Thyroid gland (tissue), 4 donors: ENCODE results near the gene TRIM17. TPM values are rescaled to one million over a fixed set of nuclear protein-coding genes. Genes with fewer than 3 reads are reported as not detected.

Experiments used
- DNase-seq, 2 donors: peaks; one replicate each; pipeline ENCODE4 v3.0.0-alpha.2; 2019
- H3K27ac ChIP-seq, 3 donors: fragments of 200-600 bp; sonication (generic); 1 replicate in 2 of 3; 2 replicates in 1 of 3; pipeline ENCODE4 v1.5.1; 2016 to 2019; ENCODE audit warnings: mild to moderate bottlenecking in 1 of 3, moderate library complexity in 1 of 3
- H3K27me3 ChIP-seq: fragments of 200-600 bp; sonication (generic); one replicate; pipeline ENCODE4 v1.5.1; 2019
- H3K36me3 ChIP-seq, 2 donors: fragments of 200-600 bp; sonication (generic); one replicate each; pipeline ENCODE4 v1.5.1; 2016 to 2019
- H3K4me1 ChIP-seq, 2 donors: fragments of 200-600 bp; sonication (generic); one replicate each; pipeline ENCODE4 v1.5.1; 2017 to 2019
- H3K4me3 ChIP-seq, 3 donors: fragments of 200-600 bp; sonication (generic); replicated peaks in 1 of 3; 1 replicate in 2 of 3; 2 replicates in 1 of 3; pipeline ENCODE4 v1.5.1; 2016; ENCODE audit warnings: mild to moderate bottlenecking in 1 of 3
- H3K9me3 ChIP-seq: fragments of 200-600 bp; sonication (generic); one replicate; pipeline ENCODE4 v1.5.1; 2017
- CTCF ChIP-seq, 6 experiments: fragments of 200-600 bp in 3 of 6; fragments of 450-650 bp in 3 of 6; sonication (generic) in 3 of 6; IDR thresholded peaks; one replicate each; pipeline ENCODE4 v1.5.1; 2016 to 2019; ENCODE audit warnings: antibody characterized with exemption in 6 of 6, mild to moderate bottlenecking in 2 of 6, inconsistent platforms in 1 of 6, moderate library complexity in 1 of 6
- POLR2A ChIP-seq, 2 donors: fragments of 450-650 bp; IDR thresholded peaks; one replicate each; pipeline ENCODE4 v1.6.1; 2017; ENCODE audit warnings: antibody characterized with exemption in 2 of 2, mild to moderate bottlenecking in 2 of 2, moderate library complexity in 1 of 2
- WGBS, 2 donors: methylation state at CpG; one replicate each; pipeline ENCODE4 v1.1.5; 2017; 5-methylcytosine and 5-hydroxymethylcytosine counted together
- intact Hi-C: fragments of 100-400 bp; cut with DNase I; formaldehyde crosslinking; loops from one replicate; pipeline ENCODE4 v1.15.1; 2023
- total RNA-seq, 4 donors: library from RNA; depleted of rRNA; stranded (reverse); fragments of >200 nt; gene quantifications; one replicate each; pipeline ENCODE4 v1.2.3, GENCODE V29; 2016

Gene TRIM17
- 1 to 10 TPM in 3 of 4 donors, not detected in 1; 1.3 to 2.8 (median 2.8) TPM for total RNA-seq

- TF ChIP-seq CTCF (IDR thresholded peaks at IDR 0.05): peak in 5 of 6 experiments; percentile 23 to 45 (median 41)
- no peak for TF ChIP-seq POLR2A (IDR thresholded peaks at IDR 0.05)
- peak; percentile 27 to 35 for DNase-seq
- H3K4me3 ChIP-seq: peak within 1 kb of the TSS in 2 of 3 donors; percentile 13 to 36
- H3K4me1 ChIP-seq: peaks cover 7 to 19% of the 10 kb centered on the region in 2 donors
- no peaks in the 10 kb centered on the region for H3K36me3 ChIP-seq
- H3K27me3 ChIP-seq: no peaks in the 10 kb centered on the region
- H3K27ac ChIP-seq: no peak within 1 kb of the TSS
- H3K9me3 ChIP-seq: no peaks in the 10 kb centered on the region
- WGBS, 2 donors: 0 to 2% methylated on average over 10 to 19 of the region's 59 CpGs
- intact Hi-C loops: no loop called here
Observed at GRCh38 chr1:228416217-228416933, at the start of gene TRIM17. Gene TRIM17 (minus strand): TSS chr1:228416861. CDS start chr1:228415072, 1,789 bp downstream.

- WGBS, 2 donors: 65 to 69% methylated on average over 8 of the region's 8 CpGs
- TF ChIP-seq POLR2A (IDR thresholded peaks at IDR 0.05) (no peak), CTCF (IDR thresholded peaks at IDR 0.05) (no peak)
- Histone ChIP-seq H3K27me3 (peaks cover 18% of the 10 kb centered on the region), H3K9me3 (no peaks in the 10 kb centered on the region), H3K36me3 (no peaks in the 10 kb centered on the region), H3K4me1 (peaks cover 0 to 8% of the 10 kb centered on the region in 2 donors), H3K4me3 (no peak overlapping the region), H3K27ac (no peak overlapping the region)
- DNase-seq: no peak
- intact Hi-C loops: no loop called here
Observed at GRCh38 chr1:228465571-228466146, 49.0 kb upstream of the TRIM17 start.

GRCh38 chr1:228465141-228465540 lies 48.5 kb upstream of the TRIM17 start:
- Histone ChIP-seq H3K36me3 (no peaks in the 10 kb centered on the region), H3K9me3 (no peaks in the 10 kb centered on the region), H3K27me3 (peaks cover 18% of the 10 kb centered on the region), H3K4me3 (no peak overlapping the region), H3K4me1 (peaks cover 0 to 8% of the 10 kb centered on the region in 2 donors), H3K27ac (no peak overlapping the region)
- 17 to 26% methylated on average over 13 of the region's 13 CpGs for WGBS, 2 donors
- TF ChIP-seq POLR2A (IDR thresholded peaks at IDR 0.05) (no peak), CTCF (IDR thresholded peaks at IDR 0.05) (no peak)
- no peak for DNase-seq
- intact Hi-C loops: no loop called here

- no peak overlapping the region for H3K4me3 ChIP-seq
- intact Hi-C loops: no loop called here
- peaks cover 0 to 8% of the 10 kb centered on the region in 2 donors for H3K4me1 ChIP-seq
- no peak overlapping the region for H3K27ac ChIP-seq
- no peaks in the 10 kb centered on the region for H3K9me3 ChIP-seq
- TF ChIP-seq POLR2A (IDR thresholded peaks at IDR 0.05) (no peak), CTCF (IDR thresholded peaks at IDR 0.05) (peak in 1 of 6 experiments; percentile 5)
- peak; percentile 35 to 42 for DNase-seq
- no peaks in the 10 kb centered on the region for H3K36me3 ChIP-seq
- 4 to 5% methylated on average over 28 to 33 of the region's 33 CpGs for WGBS, 2 donors
- H3K27me3 ChIP-seq: peaks cover 13% of the 10 kb centered on the region
Observed at GRCh38 chr1:228464487-228464983, 47.9 kb upstream of the TRIM17 start.
